Activated CD4-positive, alpha-beta T cell treated with anti-CD3 and anti-CD28 coated beads for 36 hours (primary cell): Measurements from ENCODE around the gene ABHD10. TPM values are rescaled to one million over a fixed set of nuclear protein-coding genes. Genes with fewer than 3 reads are reported as not detected.

Experiments used
- ATAC-seq: fragments of 200-7000 bp; cut with Tn5 transposase; one replicate; pipeline ENCODE4 v1.10.0; 2021; ENCODE audit warnings: mild to moderate bottlenecking, moderate library complexity
- CTCF ChIA-PET: fragments of 350-600 bp; sonication (Branson Sonifier 250); formaldehyde crosslinking; loops from one replicate; lab custom pipeline; 2021; ENCODE audit warnings: antibody characterized with exemption; lab: Charles Lee
- POLR2A ChIA-PET: fragments of 350-600 bp; sonication (Branson Sonifier 250); formaldehyde crosslinking; loops from one replicate; lab custom pipeline; 2021; ENCODE audit warnings: antibody characterized with exemption, inconsistent platforms; lab: Charles Lee
- DNase-seq: peaks from one replicate; pipeline ENCODE4 v3.0.0-alpha.2; 2020
- H3K27ac Mint-ChIP-seq: one replicate; pipeline ENCODE4 v1.8.0; 2021; ENCODE audit warnings: mixed read lengths
- H3K27me3 Mint-ChIP-seq: one replicate; pipeline ENCODE4 v1.8.0; 2021; ENCODE audit warnings: mixed read lengths
- H3K36me3 Mint-ChIP-seq: one replicate; pipeline ENCODE4 v1.8.0; 2021; ENCODE audit warnings: low read depth, mixed read lengths
- H3K4me1 Mint-ChIP-seq: one replicate; pipeline ENCODE4 v1.8.0; 2021; ENCODE audit warnings: mixed read lengths
- H3K4me3 Mint-ChIP-seq: one replicate; pipeline ENCODE4 v1.8.0; 2021; ENCODE audit warnings: mild to moderate bottlenecking, moderate library complexity, mixed read lengths
- H3K9me3 Mint-ChIP-seq: one replicate; pipeline ENCODE4 v1.8.0; 2021; ENCODE audit warnings: low read depth, mixed read lengths
- intact Hi-C, 2 experiments: fragments of 100-400 bp; cut with DNase I in 1 of 2; cut with micrococcal nuclease in 1 of 2; formaldehyde crosslinking; loops; one replicate each; pipeline versions ENCODE4 v1.14.2 to v1.15.1; 2022 to 2024; cut with DNase I, micrococcal nuclease
- total RNA-seq, 2 experiments: library from RNA; stranded (reverse); gene quantifications; one replicate each; pipeline ENCODE4 v1.2.3, GENCODE V29; 2021

ABHD10 gene
- total RNA-seq, 2 experiments from 2014 or later: 58.7 to 64.1 TPM

DNA sequence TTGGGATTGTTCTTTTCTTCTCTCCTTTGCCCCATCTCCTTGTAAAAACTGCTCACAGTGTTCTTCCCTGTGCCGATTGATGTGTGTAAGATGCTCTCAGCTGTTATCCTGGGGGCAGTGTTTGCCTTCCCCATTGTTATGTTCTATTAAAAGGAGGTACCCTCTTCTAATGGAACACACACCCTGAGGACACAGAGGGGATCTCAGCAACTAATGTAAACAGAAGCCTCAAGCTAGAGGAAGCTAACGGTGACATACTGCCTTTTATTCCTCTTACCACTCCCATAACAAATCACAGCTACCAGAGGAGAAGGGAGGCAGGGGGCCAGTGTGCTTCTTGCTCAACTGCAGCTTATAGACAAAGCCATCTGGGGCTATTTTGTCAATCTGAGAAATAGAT lies 22.1 kb downstream of the ABHD10 start:
- H3K4me1 Mint-ChIP-seq: peaks cover 62% of the 10 kb centered on the region
- H3K36me3 Mint-ChIP-seq: peaks cover 3% of the 10 kb centered on the region
- no peak overlapping the region for H3K27ac Mint-ChIP-seq
- CTCF ChIA-PET: interaction anchor here (0.6 to 21.0 kb wide), 6 partner anchors 6 to 409 kb away, joined by 3 to 515 read pairs (median 7); partner anchors contain the start of genes ABHD10 and TAGLN3
- no peak overlapping the region for H3K4me3 Mint-ChIP-seq
- ATAC-seq (no peak), DNase-seq (no peak)
- intact Hi-C loops: no loop called here
- H3K27me3 Mint-ChIP-seq: no peaks in the 10 kb centered on the region
- no peaks in the 10 kb centered on the region for H3K9me3 Mint-ChIP-seq
- POLR2A ChIA-PET: no interaction called here

DNA sequence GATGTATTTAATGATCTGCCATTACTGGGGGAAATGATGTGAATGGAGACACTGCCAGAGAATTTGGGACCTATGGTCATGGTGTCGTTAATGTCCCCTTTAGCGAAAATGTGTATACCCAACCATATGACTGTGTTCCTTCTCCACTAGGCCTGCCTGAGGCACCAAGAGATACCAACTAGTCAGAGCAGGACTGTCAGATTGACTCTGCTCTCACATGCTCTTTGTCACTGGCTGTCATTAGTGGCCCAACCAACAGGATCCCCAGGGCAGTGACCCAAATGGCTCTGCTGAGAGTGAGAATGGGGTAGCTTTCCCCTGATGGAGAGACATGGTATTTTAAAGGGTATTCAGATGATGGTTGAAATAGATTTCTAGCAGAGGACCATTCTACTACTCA lies 22.7 kb downstream of the ABHD10 start:
- H3K36me3 Mint-ChIP-seq: peaks cover 3% of the 10 kb centered on the region
- H3K9me3 Mint-ChIP-seq: no peaks in the 10 kb centered on the region
- H3K4me1 Mint-ChIP-seq: peaks cover 62% of the 10 kb centered on the region
- intact Hi-C loops: no loop called here
- peak; percentile 48 for ATAC-seq
- H3K4me3 Mint-ChIP-seq: no peak overlapping the region
- CTCF ChIA-PET: interaction anchor here (0.6 to 21.0 kb wide), 8 partner anchors 6 to 409 kb away, joined by 3 to 515 read pairs (median 6); partner anchors contain the start of genes ABHD10 and TAGLN3
- DNase-seq: peak; percentile 40
- H3K27me3 Mint-ChIP-seq: no peaks in the 10 kb centered on the region
- H3K27ac Mint-ChIP-seq: peak overlapping the region; percentile 79
- POLR2A ChIA-PET: interaction anchor here (0.6 kb wide), 1 partner anchor 331 kb away, joined by 5 read pairs; the partner anchor contains the start of gene CD200

DNA sequence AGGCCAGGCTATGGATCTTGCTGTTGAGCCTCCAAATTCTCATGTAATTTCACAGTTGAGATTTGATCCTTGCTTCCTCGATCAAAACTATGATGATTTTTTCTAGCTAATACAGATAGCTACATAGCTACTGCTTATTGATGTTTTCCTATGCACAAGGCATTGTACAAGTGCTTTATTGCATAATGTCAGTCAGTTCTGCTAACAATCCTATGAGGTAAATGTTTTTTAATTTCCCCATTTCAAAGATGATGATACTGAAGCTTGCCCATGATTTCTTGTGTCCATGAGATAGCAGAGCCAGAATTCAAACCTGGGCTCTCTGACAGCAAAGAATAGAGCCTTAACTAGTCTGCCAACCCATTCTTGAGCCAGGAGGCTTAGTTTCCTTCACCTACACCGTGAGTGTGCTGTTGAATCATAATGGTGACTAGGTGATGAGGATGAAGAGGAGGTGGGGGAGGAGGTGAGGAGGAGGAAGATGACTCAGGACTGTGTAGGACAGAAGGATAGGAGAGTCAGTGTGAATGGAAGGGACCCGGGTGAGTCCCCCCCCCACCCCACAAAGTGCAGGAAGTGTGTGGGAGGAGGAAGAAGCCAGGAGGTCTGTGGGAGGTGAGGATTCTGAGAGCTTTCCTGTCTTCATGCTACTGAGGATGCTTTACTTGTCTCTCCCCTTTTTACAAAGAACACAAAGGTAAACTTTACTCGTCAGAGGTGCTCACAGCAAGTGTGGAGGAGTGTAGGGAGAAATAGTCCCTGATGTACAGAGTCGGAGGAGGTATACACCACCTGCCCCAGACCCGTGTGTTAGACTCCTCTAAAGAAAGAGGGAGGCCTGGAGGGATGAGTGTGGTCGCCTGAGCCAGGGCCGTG lies 23.5 kb downstream of the ABHD10 start:
- ATAC-seq (peak; percentile 87), DNase-seq (peak; percentile 73)
- Mint-ChIP-seq H3K27me3 (no peaks in the 10 kb centered on the region), H3K27ac (peak overlapping the region; percentile 79), H3K36me3 (peaks cover 3% of the 10 kb centered on the region), H3K4me3 (peak overlapping the region; percentile 33), H3K9me3 (no peaks in the 10 kb centered on the region), H3K4me1 (peaks cover 62% of the 10 kb centered on the region)
- CTCF ChIA-PET: interaction anchor here (0.6 to 21.0 kb wide), 10 partner anchors 7 to 408 kb away, joined by 3 to 515 read pairs (median 4); partner anchors contain the start of genes ABHD10 and TAGLN3
- POLR2A ChIA-PET: interaction anchor here (0.6 to 0.7 kb wide), 2 partner anchors 16 to 331 kb away, joined by 3 to 5 read pairs; partner anchors contain the start of gene CD200
- intact Hi-C loops: loop anchor here (1.0 kb wide), 2 partner anchors 11 to 23 kb away; partner anchors contain the start of gene ABHD10 (in 2 of the 2)

DNA sequence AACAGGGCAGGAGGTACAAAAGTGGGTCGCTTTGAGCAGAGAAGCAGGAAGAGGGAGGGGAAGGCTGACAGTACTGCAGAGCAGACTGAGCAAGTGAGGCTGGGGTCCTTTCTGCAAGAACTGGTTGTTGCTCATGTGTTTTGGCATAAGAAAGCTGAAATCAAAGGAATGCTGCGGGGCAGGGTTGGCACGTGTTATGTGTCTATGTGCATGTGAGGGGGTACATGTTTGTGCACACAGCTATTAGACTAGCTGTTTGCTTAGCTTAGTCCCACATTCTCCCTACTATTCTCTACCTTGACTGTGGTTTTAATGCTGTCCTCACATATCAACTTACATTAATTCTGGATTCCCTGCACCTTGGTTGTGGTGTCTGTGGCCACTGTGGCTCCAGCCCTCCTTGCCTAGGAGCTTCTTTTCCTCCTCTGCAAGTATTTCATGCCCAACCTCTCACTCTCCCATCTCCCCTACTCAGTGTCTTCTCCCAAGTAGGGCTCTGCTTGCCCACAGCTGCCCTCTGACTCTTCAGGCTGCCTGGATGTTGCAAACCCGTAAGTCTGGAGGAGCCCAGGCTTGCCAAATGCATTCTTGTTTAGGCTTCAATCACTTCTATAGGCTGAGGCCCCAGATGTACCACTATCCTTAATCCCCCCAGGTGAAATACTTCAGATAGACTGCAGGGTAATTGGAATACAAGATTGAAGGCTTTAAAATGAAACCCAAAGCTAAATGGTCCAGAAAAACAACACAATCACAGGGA lies 24.7 kb downstream of the ABHD10 start:
- H3K27ac Mint-ChIP-seq: peak overlapping the region; percentile 79
- no peak for ATAC-seq
- peaks cover 3% of the 10 kb centered on the region for H3K36me3 Mint-ChIP-seq
- H3K27me3 Mint-ChIP-seq: no peaks in the 10 kb centered on the region
- H3K4me3 Mint-ChIP-seq: peak overlapping the region; percentile 33
- intact Hi-C loops: no loop called here
- ChIA-PET CTCF (interaction anchor here (0.9 to 21.0 kb wide), 6 partner anchors 7 to 334 kb away, joined by 3 to 515 read pairs (median 8); partner anchors contain the start of genes ABHD10 and TAGLN3), POLR2A (interaction anchor here (0.6 to 1.1 kb wide), 3 partner anchors 9 to 25 kb away, joined by 3 to 4 read pairs (median 3); partner anchors contain the start of gene ABHD10)
- no peak for DNase-seq
- peaks cover 60% of the 10 kb centered on the region for H3K4me1 Mint-ChIP-seq
- no peaks in the 10 kb centered on the region for H3K9me3 Mint-ChIP-seq

DNA sequence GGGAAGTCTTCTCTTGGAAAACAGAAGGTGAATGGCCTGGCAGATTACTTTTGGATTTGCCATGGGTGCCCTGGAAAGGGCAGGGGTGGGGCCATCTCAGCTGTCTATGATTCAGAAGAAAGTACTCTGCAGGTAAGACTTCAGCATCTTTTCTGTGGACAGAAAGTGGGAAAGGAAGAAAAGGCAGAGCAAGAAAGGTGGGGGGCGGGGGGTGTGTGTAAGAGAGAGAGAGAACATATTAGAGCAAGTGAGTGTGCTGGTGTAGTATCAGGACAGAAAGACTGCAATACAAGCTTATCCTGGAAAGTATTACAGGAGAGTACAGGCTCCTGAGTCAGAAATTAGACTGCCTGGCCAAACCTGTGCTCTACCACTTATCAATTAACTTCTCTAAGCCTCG lies 25.4 kb downstream of the ABHD10 start:
- no peaks in the 10 kb centered on the region for H3K9me3 Mint-ChIP-seq
- POLR2A ChIA-PET: interaction anchor here (1.1 kb wide), 1 partner anchor 26 kb away, joined by 4 read pairs; the partner anchor contains the start of gene ABHD10
- intact Hi-C loops: no loop called here
- H3K27ac Mint-ChIP-seq: peak overlapping the region; percentile 5
- no peak overlapping the region for H3K4me3 Mint-ChIP-seq
- DNase-seq (peak; percentile 32), ATAC-seq (no peak)
- H3K36me3 Mint-ChIP-seq: peaks cover 3% of the 10 kb centered on the region
- no peaks in the 10 kb centered on the region for H3K27me3 Mint-ChIP-seq
- peaks cover 55% of the 10 kb centered on the region for H3K4me1 Mint-ChIP-seq
- CTCF ChIA-PET: interaction anchor here (0.9 to 21.0 kb wide), 5 partner anchors 6 to 39 kb away, joined by 3 to 515 read pairs (median 10); partner anchors contain the start of gene TAGLN3

DNA sequence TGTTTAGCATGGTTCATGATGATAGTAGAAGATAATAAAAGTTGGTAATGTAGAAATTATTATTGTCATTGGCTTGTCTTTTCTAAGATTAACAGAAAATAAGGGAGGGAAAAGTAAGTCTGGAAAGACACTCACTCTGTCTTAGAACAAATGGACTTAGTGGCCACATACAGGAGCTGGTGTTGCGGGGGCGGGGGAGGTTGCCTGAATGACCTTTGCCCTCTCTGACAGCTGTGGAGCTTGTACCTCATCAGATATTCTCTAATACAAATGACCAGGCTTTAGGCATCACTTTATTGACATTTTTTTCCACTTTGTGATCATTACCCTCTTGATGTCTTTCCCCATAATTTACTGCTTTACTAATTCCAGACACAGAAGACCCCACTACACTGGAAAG lies 25.8 kb downstream of the ABHD10 start:
- Mint-ChIP-seq H3K4me3 (no peak overlapping the region), H3K36me3 (peaks cover 3% of the 10 kb centered on the region), H3K4me1 (peaks cover 53% of the 10 kb centered on the region), H3K27me3 (no peaks in the 10 kb centered on the region), H3K9me3 (no peaks in the 10 kb centered on the region), H3K27ac (peak overlapping the region; percentile 74)
- no peak for ATAC-seq
- ChIA-PET POLR2A (no interaction called here), CTCF (interaction anchor here (0.9 to 21.0 kb wide), 5 partner anchors 6 to 39 kb away, joined by 3 to 515 read pairs (median 10); partner anchors contain the start of gene TAGLN3)
- intact Hi-C loops: no loop called here
- DNase-seq: no peak

DNA sequence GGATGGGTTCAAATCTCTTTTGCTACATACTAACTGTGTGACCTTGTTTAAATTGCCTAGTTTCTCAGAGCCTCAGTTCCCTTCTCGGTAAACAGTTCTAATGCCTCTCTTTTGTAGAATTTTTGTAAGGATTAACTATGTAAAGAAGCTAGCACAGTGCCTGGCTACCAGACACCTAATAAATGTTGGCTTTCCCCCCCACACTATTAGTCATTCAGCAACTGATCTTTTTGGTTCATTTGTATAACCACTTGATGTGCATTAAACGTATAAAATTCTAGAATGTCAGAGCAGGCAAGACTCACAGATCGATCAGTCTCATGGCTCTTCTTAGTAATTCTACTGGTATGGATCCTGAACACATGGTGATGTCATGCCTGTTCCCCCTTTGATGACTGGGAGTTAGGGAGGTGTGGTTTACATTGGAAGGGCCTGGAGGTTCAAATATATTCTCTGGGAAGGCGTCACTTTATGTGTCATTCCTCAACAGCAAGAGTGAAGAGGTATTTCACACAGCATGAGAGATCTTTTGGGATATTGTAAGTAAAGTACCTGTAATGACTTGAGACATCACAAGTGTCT lies 26.4 kb downstream of the ABHD10 start:
- H3K9me3 Mint-ChIP-seq: no peaks in the 10 kb centered on the region

DNA sequence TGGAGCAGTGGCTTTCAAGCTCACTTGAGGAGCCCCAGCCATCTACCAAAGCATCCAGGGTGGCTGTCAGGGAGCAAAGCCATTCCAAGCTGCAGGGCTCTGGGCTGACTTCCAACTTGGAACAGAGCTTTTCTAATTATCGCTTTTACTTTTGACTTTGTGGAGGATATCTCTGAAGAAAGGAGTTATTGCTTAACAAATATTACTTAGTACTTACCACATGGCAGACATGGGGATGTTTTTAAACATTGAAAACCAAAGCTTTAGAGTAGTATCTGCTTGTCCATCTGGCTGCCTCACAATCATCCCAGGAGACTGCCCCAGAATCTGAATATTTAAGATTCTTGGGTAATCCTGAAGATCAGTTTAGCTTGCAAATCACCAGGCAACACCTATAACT lies 28.8 kb downstream of the ABHD10 start:
- ATAC-seq (no peak), DNase-seq (no peak)
- POLR2A ChIA-PET: interaction anchor here (1.0 kb wide), 1 partner anchor 14 kb away, joined by 3 read pairs; no protein-coding TSS in a partner anchor
- Mint-ChIP-seq H3K27ac (no peak overlapping the region), H3K36me3 (peaks cover 3% of the 10 kb centered on the region), H3K4me1 (peaks cover 30% of the 10 kb centered on the region), H3K9me3 (no peaks in the 10 kb centered on the region), H3K27me3 (no peaks in the 10 kb centered on the region), H3K4me3 (no peak overlapping the region)
- CTCF ChIA-PET: interaction anchor here (0.7 to 20.3 kb wide), 9 partner anchors 8 to 293 kb away, joined by 3 to 515 read pairs (median 4); partner anchors contain the start of genes ABHD10 and TAGLN3
- intact Hi-C loops: no loop called here

More for the DNA sequence above, 26.4 kb downstream of the ABHD10 start:
- H3K27me3 Mint-ChIP-seq: no peaks in the 10 kb centered on the region
- H3K4me1 Mint-ChIP-seq: peaks cover 51% of the 10 kb centered on the region
- intact Hi-C loops: no loop called here
- peaks cover 3% of the 10 kb centered on the region for H3K36me3 Mint-ChIP-seq
- ChIA-PET POLR2A (no interaction called here), CTCF (interaction anchor here (1.1 to 21.0 kb wide), 4 partner anchors 5 to 110 kb away, joined by 6 to 515 read pairs (median 262); partner anchors contain the start of gene TAGLN3)
- H3K27ac Mint-ChIP-seq: peak overlapping the region; percentile 74
- ATAC-seq (peak; percentile 10), DNase-seq (no peak)
- no peak overlapping the region for H3K4me3 Mint-ChIP-seq

DNA sequence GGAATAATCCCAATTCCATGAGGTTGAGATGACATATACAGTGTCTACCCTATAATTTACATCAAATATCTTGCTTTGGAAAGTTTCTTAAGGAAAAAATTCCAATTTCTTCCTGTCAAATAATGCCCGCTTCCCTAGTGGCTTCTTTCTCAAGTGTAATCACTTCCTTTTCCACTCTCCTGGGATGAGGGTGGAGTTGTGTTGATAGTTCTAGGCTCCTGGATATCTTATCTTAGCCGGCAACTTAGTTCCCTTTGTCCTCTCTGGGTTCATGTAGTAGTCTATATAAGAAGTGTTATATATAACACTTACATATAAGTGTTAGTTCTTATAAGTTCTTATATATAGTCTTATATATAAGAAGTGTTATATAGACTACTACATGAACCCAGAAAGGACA lies 30.8 kb downstream of the ABHD10 start:
- ChIA-PET CTCF (interaction anchor here (20.3 kb wide), 1 partner anchor 14 kb away, joined by 515 read pairs; the partner anchor contains the start of gene TAGLN3), POLR2A (no interaction called here)
- no peak overlapping the region for H3K4me3 Mint-ChIP-seq
- DNase-seq: no peak
- ATAC-seq: no peak
- peaks cover 25% of the 10 kb centered on the region for H3K4me1 Mint-ChIP-seq
- H3K27me3 Mint-ChIP-seq: no peaks in the 10 kb centered on the region
- H3K36me3 Mint-ChIP-seq: peaks cover 3% of the 10 kb centered on the region
- H3K9me3 Mint-ChIP-seq: no peaks in the 10 kb centered on the region
- no peak overlapping the region for H3K27ac Mint-ChIP-seq
- intact Hi-C loops: loop anchor here in 1 of 2 experiments (10.0 kb wide), 1 partner anchor 115 kb away; no protein-coding TSS in a partner anchor

DNA sequence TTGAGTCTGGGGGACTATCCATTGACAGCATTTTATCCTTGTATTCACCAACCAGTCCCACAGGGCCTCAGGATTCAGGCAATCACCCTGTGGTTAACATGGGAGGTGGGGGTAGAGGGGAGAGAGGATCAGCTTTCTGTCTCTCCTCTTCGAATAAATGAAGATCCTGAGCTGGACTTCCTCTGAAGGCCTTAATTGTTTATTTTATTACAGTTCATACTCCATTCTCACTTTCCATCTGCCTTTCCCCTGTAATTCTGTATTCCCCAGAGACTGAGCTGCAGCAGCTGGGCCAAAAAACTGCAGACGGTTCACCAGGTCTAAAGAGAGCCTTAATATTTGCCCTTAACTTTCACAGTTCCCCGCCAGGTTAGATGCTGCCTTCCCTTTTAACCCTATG lies 31.8 kb downstream of the ABHD10 start:
- H3K4me3 Mint-ChIP-seq: no peak overlapping the region
- H3K9me3 Mint-ChIP-seq: no peaks in the 10 kb centered on the region
- ATAC-seq: no peak
- H3K27ac Mint-ChIP-seq: no peak overlapping the region
- H3K4me1 Mint-ChIP-seq: peaks cover 17% of the 10 kb centered on the region
- intact Hi-C loops: loop anchor here in 1 of 2 experiments (10.0 kb wide), 1 partner anchor 116 kb away; no protein-coding TSS in a partner anchor
- DNase-seq: no peak
- ChIA-PET POLR2A (no interaction called here), CTCF (interaction anchor here (0.8 to 20.3 kb wide), 4 partner anchors 15 to 41 kb away, joined by 3 to 515 read pairs (median 28); partner anchors contain the start of genes ABHD10 and TAGLN3)
- H3K36me3 Mint-ChIP-seq: no peaks in the 10 kb centered on the region
- H3K27me3 Mint-ChIP-seq: no peaks in the 10 kb centered on the region
